ENCODE measurements around the gene TOR1B. TPM values are rescaled to one million over a fixed set of nuclear protein-coding genes. Genes with fewer than 3 reads are reported as not detected.

Gene TOR1B
- total and polyA plus RNA-seq, 3 donors from 2014 or later: 29.4 to 54.7 (median 30.8) TPM

DNA sequence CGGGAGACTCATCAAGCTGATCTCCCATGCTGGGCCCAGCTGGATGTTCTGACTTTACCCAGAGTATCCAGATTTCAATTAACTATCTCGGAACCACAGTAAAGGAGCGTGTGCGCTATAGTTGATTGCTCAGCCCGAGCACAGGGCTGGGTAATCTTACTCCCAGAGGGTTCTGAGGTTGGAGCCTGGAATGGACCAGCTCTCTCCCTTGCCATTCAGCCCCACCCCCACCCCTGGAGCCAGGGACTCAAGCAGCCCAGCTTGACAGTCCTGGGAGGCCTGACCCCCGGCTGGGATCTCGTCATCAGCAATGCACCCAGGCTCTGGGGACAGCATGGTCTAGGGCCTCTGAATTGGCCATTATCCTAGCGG, 26.4 kb upstream of the TOR1B start:
- H3K27me3 ChIP-seq: no peaks in the 10 kb centered on the region
- H3K9me3 ChIP-seq: no peaks in the 10 kb centered on the region
- DNase-seq: no peak
- intact Hi-C loops (cut with DNase I; ENCODE audit: low total_unique reads): no loop called here
- no peak for TF ChIP-seq CTCF (IDR thresholded peaks at IDR 0.05)
- TF ChIP-seq POLR2A (IDR thresholded peaks at IDR 0.05): no peak
- no peaks in the 10 kb centered on the region for H3K36me3 ChIP-seq (ENCODE audit: low read depth, missing control alignments)
- WGBS, 2 donors: 75 to 84% methylated on average over 5 to 8 of the region's 8 CpGs
- peaks cover 9% of the 10 kb centered on the region for H3K4me1 ChIP-seq
- H3K27ac ChIP-seq: no peak overlapping the region
- no peak overlapping the region for H3K4me3 ChIP-seq

- TF ChIP-seq POLR2A (IDR thresholded peaks at IDR 0.05): no peak
- TF ChIP-seq CTCF (IDR thresholded peaks at IDR 0.05): no peak
- H3K9me3 ChIP-seq: no peaks in the 10 kb centered on the region
- peak; percentile 91 for DNase-seq
- peak overlapping the region in 1 of 2 donors; percentile 43 for H3K27ac ChIP-seq
- no peaks in the 10 kb centered on the region for H3K36me3 ChIP-seq (ENCODE audit: low read depth, missing control alignments)
- 41 to 51% methylated on average over 11 to 16 of the region's 16 CpGs for WGBS, 2 donors
- intact Hi-C loops (cut with DNase I; ENCODE audit: low total_unique reads): no loop called here
- peaks cover 9% of the 10 kb centered on the region for H3K4me1 ChIP-seq
- no peaks in the 10 kb centered on the region for H3K27me3 ChIP-seq
- H3K4me3 ChIP-seq: no peak overlapping the region
Measured at GRCh38 chr9:129776938-129777768, 25.8 kb upstream of the TOR1B start.

GRCh38 chr9:129777769-129778130, 25.2 kb upstream of the TOR1B start:
- no peak for DNase-seq
- H3K27me3 ChIP-seq: no peaks in the 10 kb centered on the region
- H3K36me3 ChIP-seq (ENCODE audit: low read depth, missing control alignments): no peaks in the 10 kb centered on the region
- no peaks in the 10 kb centered on the region for H3K9me3 ChIP-seq
- TF ChIP-seq CTCF (IDR thresholded peaks at IDR 0.05) (no peak), POLR2A (IDR thresholded peaks at IDR 0.05) (no peak)
- intact Hi-C loops (cut with DNase I; ENCODE audit: low total_unique reads): no loop called here
- H3K27ac ChIP-seq: peak overlapping the region in 1 of 2 donors; percentile 43
- H3K4me3 ChIP-seq: no peak overlapping the region
- 81 to 85% methylated on average over 11 of the region's 11 CpGs for WGBS, 2 donors
- H3K4me1 ChIP-seq: peaks cover 9% of the 10 kb centered on the region

GRCh38 chr9:129778469-129778868, 24.5 kb upstream of the TOR1B start:
- no peak for TF ChIP-seq CTCF (IDR thresholded peaks at IDR 0.05)
- TF ChIP-seq POLR2A (IDR thresholded peaks at IDR 0.05): no peak
- Histone ChIP-seq H3K9me3 (no peaks in the 10 kb centered on the region), H3K36me3 (ENCODE audit: low read depth, missing control alignments) (no peaks in the 10 kb centered on the region), H3K4me3 (no peak overlapping the region), H3K27ac (no peak overlapping the region), H3K4me1 (peaks cover 6% of the 10 kb centered on the region), H3K27me3 (no peaks in the 10 kb centered on the region)
- 82 to 89% methylated on average over 3 of the region's 3 CpGs for WGBS, 2 donors
- intact Hi-C loops (cut with DNase I; ENCODE audit: low total_unique reads): no loop called here
- DNase-seq: no peak
